GM18870 (cell line): ENCODE data around the gene CEP295NL.
"Not testable (repeated sequence)": the region's sequence is repeated elsewhere in the genome, so short reads cannot be mapped to it uniquely, and the experiment has no call there.

Experiments
- ATAC-seq: cut with Tn5 transposase; IDR thresholded peaks from one replicate; pipeline ENCODE4 v1.9.1; 2021; ENCODE audit warnings: moderate library complexity; ENCODE audit not compliant: unreplicated experiment

CEP295NL gene

DNA sequence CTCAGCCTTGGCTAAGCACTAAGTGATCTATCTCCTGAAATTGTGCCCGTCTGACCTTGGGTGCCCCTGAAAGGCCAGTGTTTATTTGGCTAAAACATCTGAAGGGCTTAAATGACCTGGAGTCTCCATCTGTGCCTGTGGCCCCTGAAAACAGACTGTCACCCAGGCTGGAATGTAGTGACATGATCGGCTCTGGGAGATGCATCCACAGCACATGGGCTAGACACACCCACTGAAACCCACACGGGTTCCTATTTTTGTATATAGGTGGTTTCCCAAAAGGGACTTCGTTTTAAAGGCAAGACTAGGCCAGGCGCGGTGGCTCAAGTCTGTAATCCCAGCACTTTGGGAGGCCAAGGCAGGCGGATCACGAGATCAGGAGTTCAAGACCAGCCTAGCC lies 13.5 kb downstream of the CEP295NL start:
- no peak for ATAC-seq

DNA sequence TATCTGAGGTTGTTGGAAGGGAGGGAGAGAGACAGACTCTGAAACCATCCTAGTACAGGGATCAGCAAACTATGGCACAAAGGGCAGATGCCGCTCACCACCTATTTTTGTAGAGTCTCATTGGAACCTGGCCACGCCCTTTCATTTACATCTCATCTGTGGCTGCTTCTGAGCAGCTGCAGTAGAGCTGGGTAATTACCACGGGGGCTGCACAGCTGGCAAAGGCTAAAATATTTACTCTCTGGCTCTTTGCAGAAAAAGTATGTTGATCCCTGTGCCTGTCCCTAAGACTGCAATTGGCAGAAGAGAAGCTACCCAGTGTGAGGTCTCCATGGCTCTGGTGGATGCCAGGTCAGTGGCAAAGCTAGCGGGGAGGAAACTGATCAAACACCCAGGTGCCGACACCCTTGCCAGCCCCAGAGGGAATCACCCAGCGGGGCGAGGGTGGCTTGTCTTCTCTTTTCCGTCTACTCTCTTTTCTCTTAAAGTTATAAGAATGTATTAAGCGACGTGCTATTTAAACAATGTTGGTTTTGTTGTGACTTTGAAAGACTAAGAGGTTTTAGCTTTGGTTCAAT lies 14.0 kb downstream of the CEP295NL start:
- no peak for ATAC-seq

DNA sequence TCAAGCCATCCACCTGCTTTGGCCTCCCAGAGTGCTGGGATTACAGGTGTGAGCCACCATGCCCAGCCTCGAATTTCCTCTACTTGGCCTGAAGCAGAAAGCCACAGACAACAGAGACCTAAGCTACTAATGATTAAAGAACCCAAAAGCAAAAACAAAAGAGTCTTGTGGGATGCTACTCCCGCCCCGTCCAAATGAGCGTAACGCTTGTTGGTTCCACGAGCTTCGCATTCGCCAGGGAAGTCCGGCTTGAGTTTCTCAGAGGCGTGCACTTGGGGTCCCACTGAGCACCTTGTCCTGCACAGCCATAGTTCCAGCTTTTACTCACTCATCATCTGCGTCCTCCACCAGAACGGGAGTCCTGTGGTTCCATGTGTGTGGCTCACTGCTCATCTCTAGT lies 16.0 kb downstream of the CEP295NL start:
- no peak for ATAC-seq

DNA sequence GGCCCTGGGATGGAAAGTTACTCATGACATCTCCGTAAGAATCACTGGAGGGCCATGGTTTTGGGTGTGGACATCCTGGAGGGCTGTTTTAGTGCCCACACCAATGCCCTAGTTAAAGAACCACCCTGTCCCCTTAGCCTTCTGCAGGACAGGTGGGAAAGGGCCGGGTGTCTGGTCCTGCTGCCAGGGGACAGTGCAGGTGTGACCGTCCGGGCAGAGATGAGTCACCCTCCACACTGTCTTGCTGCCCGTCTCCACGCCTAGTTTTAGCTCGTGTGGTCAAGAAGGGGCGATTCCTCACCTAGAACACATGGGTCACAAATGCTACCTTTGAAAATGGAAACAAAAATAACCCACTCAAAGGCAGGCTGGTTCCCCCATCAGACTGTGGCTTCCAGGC lies 17.0 kb downstream of the CEP295NL start:
- ATAC-seq, result no peak

DNA sequence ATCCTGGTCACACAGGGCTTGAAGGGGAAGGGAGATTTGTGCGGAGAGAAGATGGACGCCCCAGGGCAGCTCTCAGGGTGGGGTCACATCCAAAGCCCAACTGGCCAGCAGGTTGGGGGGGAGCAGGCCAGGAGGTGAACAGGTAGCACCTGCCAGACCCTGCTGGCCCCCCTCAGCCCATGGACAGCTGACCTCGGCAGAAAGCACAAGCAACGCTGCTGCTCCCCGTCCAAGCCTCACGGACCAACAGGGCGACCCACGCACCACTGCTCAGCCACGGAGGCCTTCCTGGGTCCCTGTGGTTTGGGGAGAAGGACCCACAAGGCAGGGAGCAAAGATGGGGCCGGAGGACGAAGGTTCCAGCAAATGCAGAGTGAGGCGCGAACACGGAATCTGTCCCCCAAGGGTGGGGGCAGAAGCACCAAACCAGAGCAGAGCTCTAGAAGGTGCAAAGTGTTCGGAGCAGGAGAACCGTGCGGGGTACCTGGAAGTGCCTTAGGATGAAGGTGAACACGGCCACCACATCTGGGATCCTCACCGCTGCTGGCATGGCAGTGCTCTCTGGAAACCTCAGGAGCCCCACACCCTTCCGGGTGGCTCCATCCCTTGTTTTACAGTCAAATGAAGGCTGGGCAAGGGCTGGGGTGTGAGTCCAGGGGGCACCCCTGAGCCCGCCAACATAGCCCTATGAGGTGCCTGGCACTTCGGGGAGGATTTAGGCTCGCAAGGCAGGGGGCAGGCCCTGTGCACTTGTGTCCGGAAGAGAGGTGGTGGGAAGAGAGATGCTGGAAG lies 17.9 kb downstream of the CEP295NL start:
- ATAC-seq, result no peak

DNA sequence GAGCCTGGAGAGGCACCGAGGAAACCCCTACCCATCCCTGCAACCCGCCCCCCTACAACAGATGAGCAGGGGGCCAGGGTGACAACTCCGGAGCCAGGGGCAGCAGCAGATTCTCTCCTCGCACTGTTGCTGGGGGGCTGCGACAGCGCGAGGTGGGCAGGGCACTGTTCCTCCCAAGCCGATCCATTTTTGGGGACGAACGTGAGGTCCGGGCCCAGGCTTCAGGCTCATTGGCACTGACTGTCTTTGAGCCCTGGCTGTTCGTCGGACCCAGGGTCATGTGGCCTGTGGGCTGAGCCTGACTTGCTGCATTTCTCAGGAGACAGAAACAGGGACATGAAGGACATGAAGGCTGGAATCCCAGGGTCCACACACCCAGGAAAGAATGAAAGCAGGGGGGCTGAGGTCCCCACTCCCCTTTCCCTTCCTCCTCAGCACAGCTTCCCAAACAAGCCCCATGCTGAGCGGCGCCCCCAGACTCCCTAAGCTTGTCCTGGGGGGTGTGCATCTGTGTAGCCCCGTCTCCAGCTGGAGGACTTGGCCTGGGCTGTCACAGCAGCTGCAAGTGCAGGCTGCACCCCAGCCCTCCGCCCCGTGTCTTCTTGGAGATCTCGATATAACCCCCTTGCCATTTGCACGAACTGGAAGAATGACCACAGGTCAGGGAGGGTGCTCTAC lies 18.7 kb downstream of the CEP295NL start:
- no peak for ATAC-seq

DNA sequence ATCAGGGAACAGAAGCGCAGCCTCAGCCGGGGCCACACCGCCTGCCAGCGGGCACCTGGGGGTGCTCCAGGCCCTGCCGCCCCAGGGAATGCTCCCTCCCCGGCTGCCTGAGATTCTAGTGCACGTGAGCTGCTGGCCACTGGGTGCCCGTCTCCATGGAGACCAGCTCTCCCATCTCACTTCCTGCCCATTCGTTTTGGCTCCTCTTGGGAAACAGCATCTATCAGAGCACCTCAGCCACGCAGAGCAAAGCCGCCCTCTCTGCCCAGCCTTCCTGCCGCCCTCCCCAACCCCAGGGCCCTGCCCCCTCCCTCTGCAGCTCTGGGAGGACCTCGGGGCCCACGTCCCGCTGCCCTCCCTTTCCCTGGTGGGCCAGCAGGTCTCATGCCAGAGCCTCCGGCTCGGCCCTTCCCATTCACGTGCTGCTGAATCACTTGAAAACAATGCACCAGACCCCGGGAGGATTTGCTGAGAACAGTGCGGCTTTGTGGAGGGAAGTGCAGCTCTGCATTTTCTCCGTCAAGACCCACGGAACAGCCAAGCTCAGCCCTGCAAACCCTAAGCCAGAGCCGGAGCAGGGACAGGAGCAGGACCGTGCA lies 19.4 kb downstream of the CEP295NL start:
- no peak for ATAC-seq

DNA sequence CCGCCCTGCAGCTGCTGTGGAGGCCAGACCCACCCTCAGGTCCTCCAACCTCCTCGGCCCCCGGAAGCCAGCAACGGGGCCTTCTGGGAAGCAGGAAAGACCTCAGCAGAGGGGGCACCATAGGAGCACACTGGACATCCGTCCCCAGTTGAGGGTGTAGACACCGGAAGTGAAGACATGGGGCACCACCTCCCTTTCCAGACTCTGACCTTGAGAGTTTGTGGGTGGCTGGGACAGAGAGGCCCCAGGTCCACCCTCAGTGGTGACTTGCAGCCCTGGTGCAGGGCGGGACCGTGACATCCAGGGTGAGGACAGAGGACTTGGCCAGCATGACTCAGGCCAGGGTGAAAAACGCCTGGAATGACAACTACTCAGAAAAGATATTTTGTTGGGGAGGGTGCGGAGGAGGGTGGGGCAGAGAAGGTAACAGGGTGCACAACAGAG lies 19.9 kb downstream of the CEP295NL start:
- no peak for ATAC-seq

DNA sequence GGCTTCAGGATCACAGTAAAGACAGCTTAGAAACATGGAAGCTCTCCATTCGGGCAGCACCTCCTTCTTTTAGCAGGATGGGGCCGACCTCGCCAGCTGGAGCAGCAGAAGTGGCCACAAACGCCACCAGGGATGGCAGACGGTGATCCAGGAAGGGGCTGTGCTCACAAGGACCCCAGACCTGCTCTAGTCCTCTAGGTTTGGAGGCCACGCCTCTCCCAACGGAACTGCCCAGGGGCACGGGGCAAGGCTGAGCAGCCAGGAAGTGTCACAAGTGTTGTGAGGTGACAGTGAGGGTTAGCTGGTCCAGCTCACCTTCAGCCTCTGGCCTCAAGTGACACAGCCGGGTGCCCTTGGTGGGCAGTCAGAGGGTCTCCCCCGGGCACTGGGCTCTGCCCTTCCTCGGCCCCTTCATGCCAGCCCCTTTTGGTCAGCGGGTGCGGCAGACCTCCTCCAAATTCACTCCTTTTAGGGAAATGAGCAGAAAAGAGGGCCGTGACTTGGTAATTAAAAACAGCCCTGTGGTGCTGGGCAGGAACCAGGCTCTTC lies 20.4 kb downstream of the CEP295NL start:
- no peak for ATAC-seq

DNA sequence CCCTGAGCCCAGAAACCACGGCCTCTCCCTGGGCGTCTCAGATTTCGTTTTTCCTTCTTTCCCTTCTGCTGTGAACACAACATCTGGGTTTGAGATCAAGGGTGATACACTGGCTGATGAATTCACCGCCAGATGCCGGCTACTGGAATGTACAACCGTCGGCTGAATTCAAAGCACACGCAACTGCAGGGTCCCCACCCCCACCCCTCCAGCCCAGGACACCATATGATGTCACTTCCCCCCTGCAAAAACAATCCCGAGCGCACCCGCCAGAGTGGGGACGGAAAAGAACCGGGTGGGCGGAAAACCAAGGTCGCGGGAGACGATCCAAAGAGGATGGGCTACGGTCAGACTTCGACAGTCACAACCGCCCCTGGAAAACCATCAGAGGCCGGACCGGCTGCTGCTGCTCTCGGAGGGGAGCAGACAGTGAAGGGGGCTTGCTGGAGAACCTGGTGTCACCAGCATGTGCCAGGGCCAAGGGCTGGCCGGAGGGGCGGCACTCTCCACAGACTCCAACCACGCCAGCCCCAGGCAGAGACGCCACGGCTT lies 23.3 kb downstream of the CEP295NL start:
- ATAC-seq, result no peak

DNA sequence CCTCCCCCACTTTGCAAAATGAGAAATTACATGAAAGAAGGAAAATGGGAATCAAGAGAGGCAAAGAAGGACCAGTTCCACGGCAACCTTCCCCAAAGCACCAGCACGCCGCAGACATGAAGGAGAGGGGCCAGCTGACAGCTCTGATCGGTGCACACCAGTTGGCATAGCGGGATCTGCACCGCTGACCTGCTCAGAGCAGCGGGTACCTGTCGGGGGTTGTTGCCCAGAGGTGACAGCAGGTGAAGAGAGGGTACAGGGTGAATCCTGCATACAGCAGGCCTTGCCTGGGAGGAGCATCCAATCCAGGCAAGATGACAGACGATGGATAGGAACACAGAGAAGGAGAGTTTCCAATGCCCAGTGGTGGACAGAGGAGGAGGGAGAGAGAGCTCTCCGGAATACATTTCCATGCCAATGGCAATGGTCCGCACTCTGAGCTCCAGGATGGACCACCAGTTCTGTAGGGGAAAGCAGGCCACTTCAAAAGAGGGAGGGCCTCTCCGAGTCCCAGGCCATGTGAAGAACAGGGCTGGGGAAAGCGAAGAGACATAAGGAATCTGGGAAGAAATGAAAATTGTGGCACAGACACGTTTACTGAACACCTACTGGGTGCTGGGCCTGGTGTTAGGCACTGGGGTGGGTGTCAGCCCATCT lies 24.0 kb downstream of the CEP295NL start:
- ATAC-seq, result no peak

DNA sequence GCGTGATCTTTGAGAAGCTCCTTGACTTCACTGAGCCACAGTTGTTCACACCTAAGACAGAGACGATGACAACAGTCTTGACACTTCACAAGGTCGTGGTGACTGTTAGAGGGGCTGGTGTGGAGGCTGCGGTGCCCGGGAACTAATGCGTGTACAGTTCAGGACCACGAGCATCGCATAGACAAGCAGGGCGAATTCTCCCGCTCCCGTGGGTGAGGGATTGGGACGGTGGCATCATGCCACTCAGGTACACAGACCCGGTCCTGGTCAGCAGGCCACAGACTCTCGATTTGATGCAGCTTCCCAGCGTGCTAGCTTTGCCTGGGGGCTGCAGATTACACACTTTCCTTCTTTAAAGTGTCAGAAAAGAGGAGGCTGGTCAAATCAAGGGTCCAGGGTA lies 24.7 kb downstream of the CEP295NL start:
- no peak for ATAC-seq

DNA sequence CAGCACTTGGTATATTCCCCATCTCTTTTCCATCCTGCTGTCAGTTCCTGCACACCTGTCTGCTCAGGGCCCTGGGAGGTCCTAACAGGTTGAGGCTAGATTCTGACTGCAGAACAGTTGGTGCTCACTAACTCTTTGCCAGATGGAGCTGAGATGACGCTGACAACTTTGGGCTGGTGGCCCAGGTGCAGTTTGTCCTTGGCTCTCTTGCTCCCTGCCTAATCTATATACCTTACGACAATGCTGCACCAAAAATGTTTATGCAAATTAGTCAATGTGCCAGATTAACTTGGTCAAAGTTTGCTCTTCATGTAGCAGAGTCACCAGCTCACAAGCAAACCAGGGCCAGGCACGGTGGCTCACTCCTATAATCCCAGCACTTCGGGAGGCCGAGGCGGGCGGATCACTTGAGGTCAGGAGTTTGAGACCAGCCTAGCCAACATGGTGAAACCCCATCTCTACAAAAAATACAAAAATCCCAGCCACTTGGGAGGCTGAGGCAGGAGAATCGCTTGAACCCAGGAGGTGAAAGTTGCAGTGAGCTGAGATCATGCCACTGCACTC lies 26.0 kb downstream of the CEP295NL start:
- not testable (repeated sequence) for ATAC-seq

DNA sequence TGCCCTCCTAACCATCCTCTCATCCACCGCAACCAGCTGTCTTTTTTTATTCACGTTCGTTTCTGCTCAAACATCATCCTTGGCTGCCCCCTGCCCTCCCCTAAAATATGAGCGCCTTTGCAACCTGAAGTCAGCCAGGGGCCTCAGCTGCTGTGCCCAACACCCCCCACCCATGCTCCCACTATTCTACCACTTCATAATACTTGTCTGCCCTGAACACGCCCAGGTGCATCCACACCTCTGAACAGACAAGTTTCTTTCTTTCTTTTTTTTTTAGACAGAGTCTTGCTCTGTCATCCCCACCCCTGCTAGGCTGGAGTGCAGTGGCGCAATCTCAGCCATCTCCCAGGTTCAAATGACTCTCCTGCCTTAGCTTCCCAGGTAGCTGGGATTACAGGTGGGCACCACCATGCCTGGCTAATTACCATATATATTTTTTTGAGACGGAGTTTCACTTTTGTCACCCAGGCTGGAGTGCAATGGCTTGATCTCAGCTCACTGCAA lies 26.9 kb downstream of the CEP295NL start:
- ATAC-seq, result no peak

DNA sequence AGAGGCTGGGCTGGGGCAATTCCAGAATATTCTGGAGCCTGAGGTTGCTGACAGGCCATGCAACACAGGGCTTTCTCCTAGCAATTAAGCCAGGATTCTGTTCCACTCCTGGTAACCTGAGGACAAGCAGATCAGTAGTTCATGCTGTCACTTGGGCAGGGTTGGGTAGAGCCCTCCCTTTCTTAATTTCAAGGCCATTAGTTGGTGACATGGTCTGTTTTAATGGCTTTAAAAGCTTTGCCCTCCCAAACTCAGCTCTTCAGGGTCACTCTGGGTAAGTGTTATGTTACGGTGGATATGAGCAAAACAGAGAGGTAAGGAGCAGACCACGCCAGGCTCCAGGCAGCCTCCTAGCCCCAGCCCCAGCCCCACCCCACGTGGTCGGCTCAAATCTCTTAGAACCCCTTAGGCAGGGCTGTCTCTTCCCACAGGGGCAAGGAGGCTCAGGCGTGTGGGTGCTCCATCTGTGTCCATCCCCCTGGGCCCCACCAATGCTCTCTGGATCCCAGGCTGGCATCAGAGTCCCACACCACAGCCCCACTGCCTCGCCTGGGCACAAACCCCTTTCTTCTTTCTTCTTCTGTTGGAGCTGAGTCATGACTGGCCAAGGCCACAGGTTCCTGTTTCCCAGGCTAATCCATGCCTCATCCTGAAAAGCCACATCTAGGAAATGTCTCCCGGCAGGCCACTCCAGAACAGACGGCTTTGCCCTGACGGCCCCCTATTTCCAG lies 27.5 kb downstream of the CEP295NL start:
- no peak for ATAC-seq

DNA sequence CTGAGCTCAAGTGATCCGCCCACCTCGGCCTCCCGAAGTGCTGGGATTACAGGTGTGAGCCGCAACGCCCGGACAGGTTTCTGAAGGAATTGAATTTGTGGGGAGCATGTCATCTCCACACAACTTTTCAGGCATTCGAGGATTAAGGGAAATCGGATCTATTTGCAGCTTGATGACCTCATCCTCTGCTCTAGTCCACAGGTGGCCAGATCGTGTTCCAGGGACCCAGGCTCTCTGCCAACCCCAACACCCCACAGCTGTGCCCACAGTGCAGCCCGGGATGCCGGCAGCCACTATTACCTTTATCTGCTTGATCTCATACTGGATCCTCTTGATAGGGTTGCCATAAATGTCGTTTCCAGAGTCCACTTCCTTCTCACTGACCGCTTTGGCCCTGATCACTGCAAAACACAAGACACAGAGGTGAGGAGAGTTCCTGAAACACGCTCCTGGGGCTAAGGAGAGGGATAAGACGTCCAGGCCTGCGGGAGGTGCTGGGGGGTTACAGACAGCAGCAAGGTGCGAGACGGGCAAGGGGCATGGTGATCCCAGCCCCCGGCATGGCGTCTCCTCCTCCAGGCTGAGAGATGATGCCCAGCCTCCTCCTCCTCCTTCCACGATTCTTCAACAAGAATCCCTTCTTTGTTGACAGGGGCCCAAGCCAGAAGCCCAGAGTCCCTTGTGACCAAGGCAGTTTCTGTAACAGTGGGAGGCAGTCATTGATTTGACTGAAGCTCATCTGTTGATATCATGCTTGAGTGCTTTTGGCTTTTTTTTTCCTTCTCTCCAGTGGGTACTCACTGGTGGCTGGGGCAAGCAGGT lies 29.3 kb downstream of the CEP295NL start:
- no peak for ATAC-seq

DNA sequence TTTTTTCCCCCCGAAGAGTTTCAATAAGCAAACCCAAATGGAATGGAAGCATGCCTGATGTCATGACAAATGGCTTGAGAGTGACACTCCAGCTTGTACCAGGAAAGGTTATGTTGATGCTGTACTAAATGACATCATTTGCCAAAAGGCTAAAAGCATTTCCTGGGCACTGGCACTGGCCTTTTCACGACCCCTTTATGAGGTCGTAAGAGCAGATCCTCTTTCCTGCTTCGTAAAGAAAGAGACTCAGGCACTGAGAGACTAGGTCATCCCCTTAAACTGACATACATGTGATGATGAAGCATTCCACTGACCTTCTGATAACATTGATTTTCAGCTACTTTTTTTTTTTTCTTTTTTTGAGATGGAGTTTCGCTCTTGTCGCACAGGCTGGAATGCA lies 30.5 kb downstream of the CEP295NL start:
- no peak for ATAC-seq

DNA sequence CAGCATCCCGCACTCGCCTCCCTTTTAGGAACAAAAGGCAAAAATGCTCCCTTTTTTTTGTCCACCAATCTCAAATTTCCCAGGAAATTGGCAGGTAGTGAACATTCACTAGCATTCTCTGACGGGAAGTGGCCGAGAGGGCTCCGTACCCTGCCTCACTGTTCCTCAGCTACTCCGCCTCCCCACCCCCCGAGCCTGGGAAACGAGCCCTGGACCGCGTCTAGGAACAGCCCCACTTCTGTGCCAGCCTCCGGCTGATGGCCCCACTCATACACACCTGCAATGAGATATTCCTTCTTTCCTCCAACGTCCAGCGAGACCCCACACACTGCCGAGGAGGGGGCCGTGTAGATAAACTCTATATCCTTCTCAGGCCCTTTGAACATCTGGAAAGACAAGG lies 32.4 kb downstream of the CEP295NL start:
- ATAC-seq, result no peak

DNA sequence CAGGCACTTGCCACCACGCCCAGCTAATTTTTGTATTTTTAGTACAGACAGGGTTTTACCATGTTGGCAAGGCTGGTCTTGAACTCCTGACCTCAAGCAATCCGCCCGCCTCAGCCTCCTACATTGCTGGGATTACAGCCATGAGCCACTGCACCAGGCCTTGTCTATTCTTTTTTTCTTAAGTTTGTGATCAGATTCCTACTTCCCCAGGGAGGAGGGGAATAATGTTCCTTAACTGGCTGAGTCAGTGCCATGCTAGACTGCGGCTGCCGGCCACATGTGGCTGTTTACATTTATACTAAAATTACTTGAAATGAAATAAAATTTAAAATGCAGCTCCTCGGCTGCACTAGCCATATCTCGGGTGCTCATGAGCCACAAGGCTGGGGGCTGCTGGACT lies 34.6 kb downstream of the CEP295NL start:
- ATAC-seq, result no peak
